AG08395 (cell line): ENCODE measurements around the gene PTPN6.

Source experiments
- DNase-seq: peaks from one replicate; pipeline ENCODE4 v3.0.0; 2012; ENCODE audit warnings: mixed read lengths, low spot score

The PTPN6 gene

DNA sequence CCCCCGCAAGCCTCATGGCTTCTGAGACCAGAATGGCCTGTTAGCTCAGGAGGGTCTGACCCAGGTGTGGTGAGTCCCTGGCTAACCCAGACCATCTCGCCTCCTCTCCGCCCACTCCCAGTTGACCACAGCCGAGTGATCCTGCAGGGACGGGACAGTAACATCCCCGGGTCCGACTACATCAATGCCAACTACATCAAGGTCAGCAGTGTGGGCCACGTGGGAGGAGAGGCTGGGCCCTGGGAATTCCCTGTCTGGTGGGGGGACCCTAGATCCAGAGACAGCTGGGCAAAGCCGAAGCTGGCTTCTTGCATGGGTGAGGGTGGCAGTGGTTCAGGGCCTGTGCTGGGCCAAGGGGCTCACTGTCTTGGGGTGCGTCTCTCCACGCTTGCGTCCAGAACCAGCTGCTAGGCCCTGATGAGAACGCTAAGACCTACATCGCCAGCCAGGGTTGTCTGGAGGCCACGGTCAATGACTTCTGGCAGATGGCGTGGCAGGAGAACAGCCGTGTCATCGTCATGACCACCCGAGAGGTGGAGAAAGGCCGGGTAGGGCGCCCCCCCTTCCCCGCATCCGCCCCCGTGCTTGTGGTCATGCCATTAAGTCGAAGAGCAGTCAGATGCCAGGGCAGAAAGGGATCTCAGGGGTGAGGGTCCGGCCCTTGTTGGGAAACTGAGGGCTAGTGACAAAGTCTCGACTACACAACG lies 5.0 kb downstream of the PTPN6 start:
- DNase-seq, result no peak

DNA sequence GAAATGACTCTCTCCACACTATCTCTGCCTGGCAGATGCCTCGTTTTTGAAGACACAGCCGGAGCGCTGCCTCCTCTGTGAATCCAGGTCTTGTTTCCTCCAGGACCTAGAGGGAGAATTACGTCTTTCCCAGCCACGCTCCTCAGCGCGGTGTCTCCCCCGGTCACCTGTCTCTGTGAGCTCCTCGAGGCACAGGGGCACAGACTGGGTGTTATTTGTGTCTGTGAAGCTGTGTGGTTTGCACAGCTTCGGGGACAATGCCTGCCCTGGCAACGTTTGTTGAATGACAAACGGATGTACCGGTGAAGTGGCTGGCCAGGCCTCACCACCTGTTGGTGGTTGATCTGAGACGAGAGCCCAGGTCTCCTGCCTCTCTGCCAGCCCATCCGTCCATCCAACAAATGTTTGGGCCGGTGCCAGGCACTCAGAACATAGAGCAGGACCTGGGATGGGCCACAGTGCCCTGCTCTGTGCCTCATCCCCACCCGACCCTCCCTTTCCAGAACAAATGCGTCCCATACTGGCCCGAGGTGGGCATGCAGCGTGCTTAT lies 6.1 kb downstream of the PTPN6 start:
- DNase-seq, result no peak

DNA sequence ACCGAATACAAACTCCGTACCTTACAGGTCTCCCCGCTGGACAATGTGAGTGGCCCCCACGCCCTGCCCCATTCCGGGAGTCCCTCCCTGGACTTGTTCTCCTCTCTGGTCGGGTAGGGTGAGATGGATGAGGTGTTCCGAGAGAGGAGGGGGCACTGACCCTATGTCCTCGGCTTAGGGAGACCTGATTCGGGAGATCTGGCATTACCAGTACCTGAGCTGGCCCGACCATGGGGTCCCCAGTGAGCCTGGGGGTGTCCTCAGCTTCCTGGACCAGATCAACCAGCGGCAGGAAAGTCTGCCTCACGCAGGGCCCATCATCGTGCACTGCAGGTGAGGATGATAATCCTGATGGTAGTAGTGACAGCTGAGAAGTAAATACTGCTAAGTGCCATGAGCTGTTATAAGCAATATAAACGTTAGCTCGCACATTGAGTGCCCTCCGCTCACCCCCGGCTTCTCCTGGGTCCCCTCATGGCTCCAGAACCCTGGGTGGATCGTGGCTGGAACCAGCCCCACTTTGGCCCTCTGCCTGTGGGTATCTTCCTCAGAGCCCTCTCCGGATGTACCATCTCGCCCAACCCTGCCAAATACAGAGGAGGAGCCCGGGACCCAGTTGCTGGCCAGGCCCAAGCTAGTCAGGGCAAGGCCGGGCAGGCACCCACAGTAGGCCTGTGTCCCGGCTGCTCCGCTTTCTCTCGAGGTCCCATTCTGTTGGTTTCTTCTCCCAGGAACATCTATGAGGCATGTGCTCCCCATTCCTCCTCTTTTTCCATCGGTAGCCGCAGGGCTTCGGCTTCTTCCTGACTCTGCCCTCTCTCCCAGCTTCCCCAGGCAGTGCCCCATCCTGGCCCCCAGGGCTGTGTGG lies 6.8 kb downstream of the PTPN6 start:
- no peak for DNase-seq

DNA sequence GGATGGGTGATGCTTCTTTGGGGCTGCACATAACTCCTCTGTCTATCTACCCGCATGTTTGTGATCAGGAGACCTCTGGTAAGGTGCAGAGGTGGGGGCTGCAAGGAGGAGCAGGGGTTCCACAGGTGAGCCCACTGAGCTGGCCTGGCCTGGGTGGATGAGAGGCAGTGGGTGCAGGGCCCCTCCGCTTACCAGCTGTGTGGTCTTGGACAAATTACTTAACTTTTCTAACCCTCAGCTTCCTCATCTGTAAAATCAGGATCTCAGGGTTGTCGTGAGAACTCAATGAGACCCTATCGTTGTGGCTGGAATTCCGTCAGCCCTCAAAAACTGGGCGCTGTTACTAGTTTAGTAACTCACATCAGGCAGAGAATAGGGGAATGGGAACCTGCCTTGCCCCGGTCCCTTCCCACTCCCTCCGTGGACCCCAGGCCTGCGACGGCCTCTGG lies 7.5 kb downstream of the PTPN6 start:
- no peak for DNase-seq

DNA sequence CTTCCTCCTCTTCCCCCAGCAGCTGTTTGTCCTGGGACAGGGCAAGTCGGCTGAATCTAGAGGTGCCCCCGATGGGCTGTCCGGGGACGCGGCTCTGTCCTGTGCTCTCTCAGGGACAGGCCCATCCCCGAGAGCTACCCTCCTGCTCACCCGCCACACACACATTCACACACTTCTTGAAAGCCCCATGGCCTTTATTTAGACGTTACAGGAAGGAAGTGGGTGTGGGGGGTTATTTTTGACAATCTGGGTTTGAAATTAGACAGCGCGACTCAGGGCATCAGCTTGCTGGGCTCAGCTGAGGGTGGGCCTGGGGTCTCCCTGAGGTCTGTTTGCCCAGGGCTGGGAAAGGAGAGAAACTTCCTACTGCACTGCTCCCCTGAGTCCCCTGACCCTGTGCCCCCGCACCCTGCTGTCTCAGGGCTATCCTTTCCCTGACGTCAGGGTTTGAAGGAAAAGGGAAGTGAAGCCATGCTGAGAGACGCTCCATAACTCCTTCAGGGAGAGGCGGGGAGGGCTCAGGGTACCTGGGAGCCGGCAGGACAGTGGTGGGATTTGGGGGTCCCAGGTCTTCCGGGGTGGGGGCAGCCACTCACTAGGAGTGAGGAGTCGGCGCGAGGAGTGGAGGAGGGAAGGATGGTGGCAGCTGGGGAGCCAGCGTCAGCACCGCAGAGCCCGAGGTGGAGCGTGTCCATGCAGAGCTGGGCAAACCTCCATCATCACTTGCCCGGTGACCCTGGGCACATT lies 8.1 kb downstream of the PTPN6 start:
- DNase-seq, result no peak

DNA sequence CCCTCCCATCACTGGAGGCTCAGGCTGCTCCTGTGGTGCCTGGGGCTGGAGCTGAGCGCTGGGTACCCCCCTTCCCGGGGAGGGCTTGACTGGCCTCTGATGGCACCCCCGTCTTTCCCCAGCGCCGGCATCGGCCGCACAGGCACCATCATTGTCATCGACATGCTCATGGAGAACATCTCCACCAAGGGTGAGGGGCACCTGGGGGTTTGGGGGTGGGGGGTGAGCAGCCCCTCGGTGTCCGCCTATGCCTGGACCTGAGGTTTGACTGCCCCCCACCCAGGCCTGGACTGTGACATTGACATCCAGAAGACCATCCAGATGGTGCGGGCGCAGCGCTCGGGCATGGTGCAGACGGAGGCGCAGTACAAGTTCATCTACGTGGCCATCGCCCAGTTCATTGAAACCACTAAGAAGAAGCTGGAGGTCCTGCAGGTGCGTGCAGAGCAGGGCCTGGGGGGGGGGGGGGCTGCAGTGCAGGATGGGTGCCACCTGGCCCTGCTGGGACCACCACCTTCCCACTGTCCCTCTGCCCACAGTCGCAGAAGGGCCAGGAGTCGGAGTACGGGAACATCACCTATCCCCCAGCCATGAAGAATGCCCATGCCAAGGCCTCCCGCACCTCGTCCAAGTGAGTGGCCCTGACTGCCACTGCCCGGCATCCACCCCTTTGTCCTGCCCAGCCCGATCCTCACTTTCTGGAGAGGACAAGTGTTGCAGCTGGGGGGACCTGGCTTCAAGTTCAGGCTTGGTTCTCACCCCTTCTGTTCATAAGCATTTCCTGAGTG lies 8.8 kb downstream of the PTPN6 start:
- no peak for DNase-seq

DNA sequence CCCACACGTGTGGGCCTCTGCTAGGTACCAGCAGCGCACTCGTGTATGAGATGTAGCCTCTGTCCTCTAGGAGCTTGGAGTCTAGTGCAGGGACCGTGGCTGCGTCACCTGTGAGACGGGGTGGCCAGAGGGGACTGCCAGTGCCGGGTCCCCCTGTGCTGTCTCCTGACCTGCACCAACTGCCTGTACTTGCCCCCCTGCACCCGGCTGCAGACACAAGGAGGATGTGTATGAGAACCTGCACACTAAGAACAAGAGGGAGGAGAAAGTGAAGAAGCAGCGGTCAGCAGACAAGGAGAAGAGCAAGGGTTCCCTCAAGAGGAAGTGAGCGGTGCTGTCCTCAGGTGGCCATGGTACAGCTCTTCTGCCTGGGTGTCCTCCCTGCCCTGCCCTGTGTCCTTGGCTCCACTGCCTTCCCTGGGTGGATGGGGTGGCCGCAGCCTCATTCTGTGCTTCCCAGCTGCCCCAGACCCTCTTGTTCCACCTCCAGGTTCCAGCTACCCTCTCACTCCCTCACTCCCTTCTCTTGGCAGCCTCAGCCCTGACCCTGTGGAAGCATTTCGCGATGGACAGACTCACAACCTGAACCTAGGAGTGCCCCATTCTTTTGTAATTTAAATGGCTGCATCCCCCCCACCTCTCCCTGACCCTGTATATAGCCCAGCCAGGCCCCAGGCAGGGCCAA lies 9.6 kb downstream of the PTPN6 start:
- peak; percentile 17 for DNase-seq

DNA sequence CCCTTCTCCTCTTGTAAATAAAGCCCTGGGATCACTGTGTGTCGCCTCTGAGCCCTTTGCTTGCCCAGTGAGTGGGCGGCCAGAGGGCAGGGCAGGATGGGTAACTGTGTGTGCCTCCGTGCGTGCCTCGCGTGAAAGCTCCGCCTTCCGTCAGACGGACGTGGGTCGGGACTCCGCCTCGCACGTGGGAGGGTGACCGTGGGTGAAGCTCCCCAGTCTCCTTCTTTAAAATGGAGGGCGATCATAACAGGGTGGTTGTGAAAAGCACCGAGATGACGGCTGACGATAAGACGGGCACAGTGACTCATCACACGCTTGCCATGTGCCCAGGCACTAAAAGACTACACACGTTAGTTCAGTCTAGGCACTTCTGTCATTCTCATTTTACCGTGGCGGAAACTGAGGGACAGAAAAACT lies 10.1 kb downstream of the PTPN6 start:
- DNase-seq, result peak; percentile 68

DNA sequence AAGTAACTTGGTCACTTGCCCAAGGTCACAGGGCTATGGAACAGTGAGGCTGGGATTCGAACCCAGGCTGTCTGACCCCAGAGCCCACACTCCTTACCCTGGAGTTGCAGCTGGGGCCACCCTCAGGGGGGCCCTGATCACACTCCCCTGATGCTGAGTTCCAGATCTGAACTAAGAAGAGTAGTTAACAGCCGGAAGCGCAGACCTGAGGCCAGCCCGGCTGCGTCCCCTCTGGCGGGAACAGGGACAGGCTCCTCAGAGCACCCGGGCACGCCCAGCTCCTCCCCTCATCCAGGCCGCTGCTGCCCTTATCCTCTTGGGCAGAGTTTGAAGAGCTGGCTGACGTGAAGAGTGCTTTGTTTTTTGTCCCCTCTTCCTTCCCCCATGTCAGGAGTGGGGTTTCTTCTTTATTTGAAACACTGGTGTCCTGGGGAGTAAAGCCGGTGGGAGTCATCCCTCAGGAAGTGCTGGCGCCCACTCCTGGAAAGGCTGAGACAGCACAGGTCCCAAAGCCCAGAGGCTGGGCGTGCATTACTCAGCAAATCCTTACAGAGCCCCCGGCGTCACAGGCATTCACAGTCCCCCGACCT lies 10.6 kb downstream of the PTPN6 start:
- peak; percentile 74 for DNase-seq

DNA sequence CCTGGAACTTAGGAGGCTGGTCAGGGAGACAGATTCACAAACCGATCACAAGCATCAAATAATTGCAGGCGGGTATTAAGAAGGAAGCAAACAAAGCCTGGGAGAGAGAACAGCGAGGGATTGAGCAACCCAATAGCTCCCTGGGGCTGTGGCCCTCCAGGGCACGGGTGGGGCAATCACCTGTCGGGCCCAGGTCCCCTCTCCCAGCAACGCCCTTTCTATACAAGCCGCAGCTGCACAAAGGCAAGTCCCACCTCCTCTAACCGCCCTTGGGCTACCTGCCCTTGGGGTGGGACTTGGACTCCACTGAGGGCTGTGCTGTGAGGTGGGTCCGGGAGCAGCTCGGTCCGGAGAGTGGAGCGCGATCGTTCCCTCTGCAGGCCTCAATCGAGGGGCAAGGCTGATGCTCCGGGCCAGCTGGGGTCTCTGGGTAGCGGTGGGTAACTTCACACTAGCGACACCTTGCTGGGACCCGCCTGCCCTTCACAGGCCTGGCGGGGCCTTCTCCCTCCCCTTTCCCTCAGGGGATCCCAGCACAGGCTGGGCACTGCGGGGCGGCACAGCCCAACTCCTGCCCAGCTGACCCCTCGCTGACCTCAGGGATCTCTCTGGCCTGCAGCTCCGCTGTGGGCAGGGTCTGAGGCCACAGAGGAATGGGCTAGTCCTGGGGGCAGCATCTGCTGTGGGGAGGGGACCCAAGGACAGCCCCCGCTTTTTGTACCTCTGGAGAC lies 11.3 kb downstream of the PTPN6 start:
- DNase-seq, result no peak

DNA sequence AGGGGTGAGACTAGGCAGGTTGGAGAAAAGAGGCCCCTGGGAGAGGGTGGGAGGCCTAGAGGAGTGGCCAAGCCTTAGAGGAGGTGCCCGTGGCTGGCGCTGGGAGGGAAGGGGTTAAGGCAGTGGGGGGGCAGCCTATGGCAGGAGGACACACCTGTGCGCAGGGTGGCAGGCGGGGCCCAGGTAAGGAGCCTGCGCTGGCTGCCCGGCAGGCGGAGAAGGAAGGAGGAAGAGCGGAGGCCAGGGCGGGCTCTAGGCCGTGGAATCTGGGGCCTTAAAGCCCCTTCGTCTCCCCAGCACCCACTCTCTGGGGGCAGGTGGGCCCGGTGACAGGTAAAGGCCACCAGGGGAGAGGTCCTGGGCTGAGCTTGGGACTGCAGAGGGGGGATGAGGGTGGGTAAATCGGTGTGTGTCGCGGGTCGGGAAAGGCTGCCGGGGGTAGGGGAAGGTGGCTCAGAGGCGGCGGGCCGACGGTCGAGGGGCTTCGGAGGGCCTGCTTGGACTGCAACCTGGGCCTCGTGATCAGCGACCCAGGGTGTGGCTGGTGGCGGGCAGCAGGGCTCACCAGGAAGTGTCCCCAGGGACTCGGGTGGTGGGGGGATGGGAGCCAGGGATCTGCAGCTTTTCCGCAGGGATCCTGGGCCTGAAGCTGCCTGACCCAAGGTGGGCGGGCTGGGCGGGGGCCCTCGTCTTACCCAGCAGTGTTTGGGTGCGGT lies 12.0 kb downstream of the PTPN6 start:
- DNase-seq, result no peak

DNA sequence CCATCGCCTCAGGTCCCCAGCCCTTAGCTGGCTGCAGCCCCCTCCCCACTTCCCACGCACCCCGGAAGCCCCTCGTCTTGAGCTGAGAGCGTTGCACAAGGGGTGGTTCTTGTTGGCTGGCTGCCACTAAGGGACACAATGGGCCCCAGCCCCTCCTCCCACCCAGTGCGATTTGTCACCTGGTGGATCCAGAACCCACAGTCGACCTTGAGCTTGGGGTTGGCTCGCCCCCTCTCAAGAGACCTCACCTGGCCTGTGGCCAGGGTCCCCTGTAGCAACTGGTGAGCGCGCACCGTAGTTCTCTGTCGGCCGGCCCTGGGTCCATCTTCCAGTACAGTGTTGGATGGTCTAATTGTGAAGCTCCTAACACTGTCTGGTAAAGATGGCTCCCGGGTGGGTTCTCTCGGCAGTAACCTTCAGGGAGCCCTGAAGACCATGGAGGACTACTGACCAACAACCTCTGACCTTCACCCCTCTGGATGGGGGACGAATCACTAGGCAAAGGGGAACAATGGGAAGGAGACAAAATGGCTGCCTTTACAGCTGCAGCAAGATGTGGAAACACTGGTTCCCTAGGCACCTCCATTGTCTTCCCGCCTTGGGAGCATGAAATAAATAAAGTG lies 12.7 kb downstream of the PTPN6 start:
- no peak for DNase-seq

DNA sequence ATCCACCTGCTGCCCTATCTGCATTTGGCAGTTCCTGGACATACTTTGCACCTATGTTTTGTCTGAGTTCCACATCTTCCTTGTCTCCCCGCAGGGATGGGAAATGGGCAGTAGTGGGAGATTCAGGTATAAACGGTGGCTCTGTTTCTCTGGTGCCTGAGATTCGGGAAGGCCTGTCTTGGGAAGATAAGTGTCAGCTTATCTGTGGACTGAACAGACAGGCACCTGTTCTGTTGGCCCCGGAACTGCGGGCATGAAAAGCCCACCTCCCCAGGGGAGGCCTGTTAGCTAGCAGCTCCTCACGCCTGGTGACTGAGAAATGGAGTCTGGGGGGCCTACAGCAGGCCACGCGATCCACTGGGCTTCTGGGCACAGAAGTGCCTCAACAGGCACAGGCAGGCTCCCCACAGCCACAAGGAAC lies 13.5 kb downstream of the PTPN6 start:
- DNase-seq, result no peak

DNA sequence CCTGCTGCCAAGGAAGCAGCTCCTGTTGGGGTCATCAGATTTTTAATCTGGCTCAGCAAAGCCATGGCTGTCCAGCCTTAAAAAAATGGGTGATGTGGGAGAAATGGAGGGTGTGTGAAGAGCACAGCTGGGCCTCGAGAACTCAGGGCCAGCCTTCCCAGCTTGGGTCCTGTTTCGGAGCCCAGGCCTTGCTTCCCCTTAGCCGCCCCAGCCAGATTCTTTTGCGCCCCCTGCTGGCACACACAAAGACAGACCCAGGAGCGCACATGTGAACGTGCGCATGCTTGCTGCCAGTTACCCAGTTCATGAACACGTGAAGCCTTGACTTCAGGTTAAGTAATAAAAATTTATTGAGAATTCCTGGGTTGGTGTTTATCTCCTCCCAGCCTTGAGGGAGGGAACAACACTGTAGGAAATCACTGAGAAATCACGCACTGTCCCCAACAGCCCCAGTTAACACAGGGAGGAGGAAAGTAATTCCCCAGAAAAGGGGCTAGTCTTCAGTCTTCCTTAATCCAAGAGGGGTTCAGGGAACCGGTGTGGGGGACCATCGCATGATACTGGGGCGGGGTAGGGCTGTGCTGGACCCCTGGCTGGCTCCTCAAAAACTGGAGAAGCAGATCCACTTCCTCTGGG lies 14.0 kb downstream of the PTPN6 start:
- DNase-seq, result peak; percentile 89

DNA sequence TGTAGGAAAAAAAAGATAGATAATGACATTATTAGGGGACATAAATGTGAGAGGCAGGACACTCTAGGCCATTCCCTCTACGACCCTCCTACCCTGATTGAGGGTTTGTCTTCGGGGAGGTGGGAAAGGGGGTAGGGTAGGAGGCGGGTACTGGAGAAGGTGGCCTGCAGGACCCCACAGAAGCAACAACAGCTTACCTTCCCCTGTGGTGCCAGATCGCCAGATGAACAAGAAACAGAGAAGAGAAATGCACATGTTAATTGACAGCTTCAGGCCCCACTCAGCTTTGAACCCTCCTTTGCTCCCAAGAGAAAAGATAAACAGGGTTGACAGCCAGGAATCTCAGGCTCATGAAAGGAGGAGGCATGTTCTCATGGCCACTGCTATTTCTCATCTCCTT lies 14.6 kb downstream of the PTPN6 start:
- no peak for DNase-seq

DNA sequence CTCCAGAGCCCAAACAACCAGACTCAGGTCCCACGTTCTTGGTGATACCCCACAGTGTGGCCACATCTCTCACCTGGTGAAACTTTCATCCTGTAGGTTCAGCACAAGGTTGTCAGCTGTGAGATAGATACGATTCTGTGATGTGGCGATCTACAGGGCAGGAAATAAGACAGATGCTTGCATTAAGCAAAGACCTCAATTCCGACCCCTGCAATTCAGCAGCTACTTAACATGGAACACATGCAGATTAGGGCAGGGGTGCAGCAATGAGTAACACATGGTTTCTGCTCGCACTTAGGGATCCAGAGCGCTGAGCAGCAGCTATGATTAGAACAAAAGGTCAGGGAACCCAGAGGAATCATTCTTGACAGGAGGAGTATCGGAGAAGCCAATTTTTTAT lies 15.2 kb downstream of the PTPN6 start:
- no peak for DNase-seq

DNA sequence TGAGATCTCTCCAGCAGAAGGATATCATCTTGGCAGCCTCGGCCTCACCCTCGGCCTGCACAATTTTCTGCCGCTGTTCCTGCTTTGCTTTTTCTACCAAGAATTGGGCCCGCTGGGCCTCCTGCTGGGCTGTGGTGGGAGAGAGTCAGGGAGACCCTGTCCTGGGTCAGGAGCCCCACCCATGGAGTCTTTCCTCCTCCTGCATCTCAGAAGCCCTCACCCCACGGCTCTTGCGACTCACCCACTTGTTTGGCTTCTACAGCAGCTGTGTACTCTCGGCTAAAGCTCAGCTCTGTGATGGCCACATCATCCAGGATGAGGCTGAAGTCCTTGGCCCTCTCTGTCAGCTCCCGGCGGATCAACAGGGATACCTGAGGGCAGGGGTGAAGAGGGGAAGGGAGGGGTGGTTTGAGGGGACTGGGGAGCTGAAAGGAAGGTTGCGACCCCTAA lies 16.5 kb downstream of the PTPN6 start:
- DNase-seq, result no peak

DNA sequence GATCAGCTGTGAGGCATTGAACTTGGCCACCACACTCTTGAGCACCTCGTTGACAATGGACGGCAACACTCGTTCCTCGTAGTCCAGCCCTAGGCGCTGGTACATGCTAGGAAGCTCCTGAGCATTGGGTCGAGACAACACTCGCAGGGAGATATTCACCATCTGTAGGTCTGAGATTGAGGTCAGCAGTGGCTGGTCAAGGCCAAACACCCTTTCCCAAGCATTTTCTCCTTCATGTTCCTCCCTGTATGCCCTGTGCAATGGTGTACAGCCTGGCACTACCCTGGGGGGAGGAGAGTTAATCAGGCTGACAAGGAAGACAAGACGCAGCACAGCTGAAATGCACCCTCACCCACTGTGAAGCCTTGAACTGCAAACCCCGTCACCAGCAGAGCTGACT lies 17.3 kb downstream of the PTPN6 start:
- no peak for DNase-seq
